ENCODE measurements around the gene LPIN1. TPM values are rescaled to one million over a fixed set of nuclear protein-coding genes. Genes with fewer than 3 reads are reported as not detected.

Gene LPIN1
- total RNA-seq, 2 donors from 2014 or later = 86.7 to 99.8 TPM

DNA sequence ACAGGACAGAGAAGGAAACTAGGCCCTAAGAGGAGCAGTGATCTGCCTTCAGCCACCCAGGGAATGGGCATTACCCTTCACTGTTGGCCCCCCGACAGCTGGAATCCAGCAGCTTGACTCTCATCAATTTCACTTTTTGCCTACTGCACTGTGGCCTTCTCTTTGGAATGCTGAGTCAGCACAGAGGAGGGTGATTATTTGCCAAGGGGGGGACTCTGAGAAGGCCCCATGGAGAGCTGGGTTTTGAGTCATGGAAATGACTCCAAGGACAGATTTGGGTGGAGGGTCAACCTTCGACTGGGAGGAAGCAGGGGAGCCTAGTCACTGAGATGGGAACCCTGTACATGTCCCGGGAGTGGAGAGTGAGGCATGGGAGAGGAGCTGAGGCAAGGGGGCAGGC lies 38.3 kb upstream of the LPIN1 start:
- H3K27me3 Mint-ChIP-seq = peaks cover 14% of the 10 kb centered on the region
- peaks cover 4% of the 10 kb centered on the region for H3K36me3 Mint-ChIP-seq (ENCODE audit: low read depth)
- no peaks in the 10 kb centered on the region for H3K4me1 Mint-ChIP-seq
- DNase-seq (no peak), ATAC-seq (no peak)
- no peak overlapping the region for H3K27ac Mint-ChIP-seq
- no peaks in the 10 kb centered on the region for H3K9me3 ChIP-seq (ENCODE audit: control insufficient read depth, low read length, poor library complexity, severe bottlenecking)
- no peak overlapping the region for H3K4me3 Mint-ChIP-seq

GRCh38 chr2:11709293-11709692 lies 37.1 kb upstream of the LPIN1 start:
- no peak overlapping the region for H3K27ac Mint-ChIP-seq
- H3K4me1 Mint-ChIP-seq = no peaks in the 10 kb centered on the region
- H3K4me3 Mint-ChIP-seq = no peak overlapping the region
- H3K27me3 Mint-ChIP-seq = peaks cover 14% of the 10 kb centered on the region
- ATAC-seq (no peak), DNase-seq (no peak)
- H3K36me3 Mint-ChIP-seq (ENCODE audit: low read depth) = peaks cover 4% of the 10 kb centered on the region
- no peaks in the 10 kb centered on the region for H3K9me3 ChIP-seq (ENCODE audit: control insufficient read depth, low read length, poor library complexity, severe bottlenecking)

DNA sequence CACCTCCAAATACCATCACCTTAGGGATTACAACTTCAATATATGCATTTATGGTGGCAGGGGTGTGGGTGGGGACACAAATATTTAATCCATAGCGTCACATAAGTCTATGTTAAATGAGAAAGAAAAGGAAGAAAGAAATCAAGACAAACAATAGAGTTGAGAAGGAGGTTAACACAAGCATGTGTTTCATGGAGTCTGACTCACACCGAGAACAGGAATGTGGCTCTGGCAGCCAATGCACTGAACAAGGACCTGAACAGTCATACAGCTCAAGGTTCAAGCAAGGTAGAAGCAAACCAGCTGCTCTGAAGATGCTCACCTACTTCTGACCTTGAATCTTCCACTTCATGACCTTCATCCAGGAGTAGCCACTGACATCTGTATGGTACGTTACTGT lies 36.2 kb upstream of the LPIN1 start:
- H3K9me3 ChIP-seq (ENCODE audit: control insufficient read depth, low read length, poor library complexity, severe bottlenecking) = no peaks in the 10 kb centered on the region
- peaks cover 4% of the 10 kb centered on the region for H3K36me3 Mint-ChIP-seq (ENCODE audit: low read depth)
- no peak overlapping the region for H3K4me3 Mint-ChIP-seq
- peaks cover 23% of the 10 kb centered on the region for H3K27me3 Mint-ChIP-seq
- ATAC-seq = no peak
- DNase-seq = no peak
- H3K4me1 Mint-ChIP-seq = peaks cover 2% of the 10 kb centered on the region
- no peak overlapping the region for H3K27ac Mint-ChIP-seq

- no peaks in the 10 kb centered on the region for H3K9me3 ChIP-seq (ENCODE audit: control insufficient read depth, low read length, poor library complexity, severe bottlenecking)
- Mint-ChIP-seq H3K27me3 (peaks cover 29% of the 10 kb centered on the region), H3K36me3 (ENCODE audit: low read depth) (peaks cover 8% of the 10 kb centered on the region), H3K4me3 (no peak overlapping the region), H3K4me1 (peaks cover 2% of the 10 kb centered on the region), H3K27ac (no peak overlapping the region)
- ATAC-seq (no peak), DNase-seq (no peak)
These were observed 35.6 kb upstream of the LPIN1 start for GRCh38 chr2:11710632-11711353.

- Mint-ChIP-seq H3K27me3 (peaks cover 34% of the 10 kb centered on the region), H3K4me1 (peaks cover 2% of the 10 kb centered on the region), H3K27ac (no peak overlapping the region), H3K36me3 (ENCODE audit: low read depth) (peaks cover 8% of the 10 kb centered on the region), H3K4me3 (no peak overlapping the region)
- DNase-seq (no peak), ATAC-seq (no peak)
- no peaks in the 10 kb centered on the region for H3K9me3 ChIP-seq (ENCODE audit: control insufficient read depth, low read length, poor library complexity, severe bottlenecking)
These were observed 35.1 kb upstream of the LPIN1 start for GRCh38 chr2:11711354-11711716.

- H3K27ac Mint-ChIP-seq = no peak overlapping the region
- no peak for ATAC-seq
These were observed 34.7 kb upstream of the LPIN1 start for GRCh38 chr2:11711751-11712150.

GRCh38 chr2:11712866-11713265 lies 33.6 kb upstream of the LPIN1 start:
- Mint-ChIP-seq H3K27ac (no peak overlapping the region), H3K36me3 (ENCODE audit: low read depth) (peaks cover 8% of the 10 kb centered on the region), H3K4me3 (no peak overlapping the region), H3K27me3 (peaks cover 46% of the 10 kb centered on the region), H3K4me1 (peaks cover 2% of the 10 kb centered on the region)
- no peak for DNase-seq
- no peak for ATAC-seq
- H3K9me3 ChIP-seq (ENCODE audit: control insufficient read depth, low read length, poor library complexity, severe bottlenecking) = no peaks in the 10 kb centered on the region

More at GRCh38 chr2:11711751-11712150, 34.7 kb upstream of the LPIN1 start:
- no peaks in the 10 kb centered on the region for H3K9me3 ChIP-seq (ENCODE audit: control insufficient read depth, low read length, poor library complexity, severe bottlenecking)
- H3K36me3 Mint-ChIP-seq (ENCODE audit: low read depth) = peaks cover 8% of the 10 kb centered on the region
- H3K4me1 Mint-ChIP-seq = peaks cover 2% of the 10 kb centered on the region
- no peak overlapping the region for H3K4me3 Mint-ChIP-seq
- no peak for DNase-seq
- H3K27me3 Mint-ChIP-seq = peaks cover 39% of the 10 kb centered on the region

DNA sequence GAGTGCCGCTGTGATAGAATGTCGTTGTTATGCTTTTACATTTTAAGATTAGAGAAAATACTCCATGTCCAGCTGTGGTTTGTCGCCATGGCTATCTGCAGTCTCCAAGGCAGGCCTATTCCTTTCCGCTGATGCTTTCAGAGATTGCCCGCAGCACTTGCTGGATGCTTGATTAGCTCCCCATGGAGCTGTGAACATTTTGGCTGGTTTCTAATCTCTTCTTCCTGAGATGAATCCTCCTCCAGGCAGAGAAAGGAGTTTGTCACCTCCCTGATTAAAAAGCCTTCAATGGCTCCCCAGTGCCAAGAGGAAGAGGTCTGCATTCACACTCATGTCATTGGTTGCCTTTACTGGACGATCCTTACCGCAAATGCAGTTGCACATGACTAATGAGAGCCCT lies 32.6 kb upstream of the LPIN1 start:
- Mint-ChIP-seq H3K36me3 (ENCODE audit: low read depth) (peaks cover 8% of the 10 kb centered on the region), H3K4me3 (no peak overlapping the region), H3K27me3 (peaks cover 56% of the 10 kb centered on the region), H3K27ac (peak overlapping the region; percentile 21), H3K4me1 (peaks cover 2% of the 10 kb centered on the region)
- DNase-seq (no peak), ATAC-seq (no peak)
- H3K9me3 ChIP-seq (ENCODE audit: control insufficient read depth, low read length, poor library complexity, severe bottlenecking) = no peaks in the 10 kb centered on the region

DNA sequence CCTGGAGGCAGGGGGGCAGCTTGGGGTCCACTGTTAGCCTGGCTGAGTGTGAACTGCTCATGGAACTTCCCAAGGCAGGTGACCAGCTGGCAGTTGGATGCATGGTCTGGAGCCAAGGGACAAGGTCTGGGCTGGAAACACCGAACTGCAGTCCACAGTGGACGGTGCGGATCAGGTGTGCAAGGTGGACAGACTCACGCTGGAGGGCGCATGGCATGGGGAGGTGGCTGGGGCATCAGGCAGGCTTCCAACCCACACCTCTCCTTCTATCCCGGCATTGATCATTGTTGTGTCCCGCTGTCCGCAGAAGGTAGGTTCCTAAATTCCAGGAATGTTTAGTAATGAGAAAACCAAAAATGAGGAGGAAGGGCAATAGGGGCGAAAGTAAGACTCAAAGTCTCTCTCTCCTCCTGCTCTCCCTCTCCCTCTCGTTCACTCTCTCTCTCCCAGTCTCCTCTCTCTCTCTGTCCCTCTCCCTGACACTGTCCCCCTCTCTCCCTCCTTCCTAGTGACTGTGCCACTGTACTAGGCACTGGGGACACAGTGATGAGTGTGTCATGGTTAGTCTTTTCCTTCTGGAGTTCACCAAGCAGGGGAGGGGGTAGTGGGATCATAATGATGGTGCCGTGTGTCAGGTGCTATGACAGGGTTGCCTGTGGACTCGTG lies 30.3 kb upstream of the LPIN1 start:
- H3K27me3 Mint-ChIP-seq = peaks cover 73% of the 10 kb centered on the region
- H3K9me3 ChIP-seq (ENCODE audit: control insufficient read depth, low read length, poor library complexity, severe bottlenecking) = no peaks in the 10 kb centered on the region
- H3K4me1 Mint-ChIP-seq = peaks cover 8% of the 10 kb centered on the region
- no peak overlapping the region for H3K4me3 Mint-ChIP-seq
- H3K27ac Mint-ChIP-seq = no peak overlapping the region
- peaks cover 11% of the 10 kb centered on the region for H3K36me3 Mint-ChIP-seq (ENCODE audit: low read depth)
- no peak for DNase-seq
- no peak for ATAC-seq

GRCh38 chr2:11716689-11717321 lies 29.6 kb upstream of the LPIN1 start:
- Mint-ChIP-seq H3K4me1 (peaks cover 8% of the 10 kb centered on the region), H3K36me3 (ENCODE audit: low read depth) (peaks cover 9% of the 10 kb centered on the region), H3K27me3 (peaks cover 72% of the 10 kb centered on the region), H3K27ac (no peak overlapping the region), H3K4me3 (no peak overlapping the region)
- no peak for DNase-seq
- H3K9me3 ChIP-seq (ENCODE audit: control insufficient read depth, low read length, poor library complexity, severe bottlenecking) = no peaks in the 10 kb centered on the region
- no peak for ATAC-seq

GRCh38 chr2:11717623-11718022 lies 28.8 kb upstream of the LPIN1 start:
- ATAC-seq (no peak), DNase-seq (no peak)
- no peak overlapping the region for H3K4me3 Mint-ChIP-seq
- H3K36me3 Mint-ChIP-seq (ENCODE audit: low read depth) = peaks cover 7% of the 10 kb centered on the region
- no peak overlapping the region for H3K27ac Mint-ChIP-seq
- H3K9me3 ChIP-seq (ENCODE audit: control insufficient read depth, low read length, poor library complexity, severe bottlenecking) = no peaks in the 10 kb centered on the region
- peaks cover 70% of the 10 kb centered on the region for H3K27me3 Mint-ChIP-seq
- peaks cover 8% of the 10 kb centered on the region for H3K4me1 Mint-ChIP-seq

- no peak for ATAC-seq
- no peak for DNase-seq
- H3K27ac Mint-ChIP-seq = no peak overlapping the region
- H3K9me3 ChIP-seq (ENCODE audit: control insufficient read depth, low read length, poor library complexity, severe bottlenecking) = no peaks in the 10 kb centered on the region
- peaks cover 79% of the 10 kb centered on the region for H3K27me3 Mint-ChIP-seq
- H3K36me3 Mint-ChIP-seq (ENCODE audit: low read depth) = peaks cover 7% of the 10 kb centered on the region
- H3K4me1 Mint-ChIP-seq = peaks cover 8% of the 10 kb centered on the region
- no peak overlapping the region for H3K4me3 Mint-ChIP-seq
These were observed 27.8 kb upstream of the LPIN1 start for GRCh38 chr2:11718606-11719005.

- Mint-ChIP-seq H3K27ac (no peak overlapping the region), H3K27me3 (peaks cover 83% of the 10 kb centered on the region), H3K4me1 (peaks cover 11% of the 10 kb centered on the region), H3K4me3 (no peak overlapping the region), H3K36me3 (ENCODE audit: low read depth) (peaks cover 8% of the 10 kb centered on the region)
- ATAC-seq = no peak
- no peaks in the 10 kb centered on the region for H3K9me3 ChIP-seq (ENCODE audit: control insufficient read depth, low read length, poor library complexity, severe bottlenecking)
- DNase-seq = no peak
These were observed 27.0 kb upstream of the LPIN1 start for GRCh38 chr2:11719230-11719977.
